Measurements from ENCODE around the gene HLA-DOA. TPM values are rescaled to one million over a fixed set of nuclear protein-coding genes. Genes with fewer than 3 reads are reported as not detected.

The HLA-DOA gene
- total RNA-seq, 4 donors from 2014 or later, result 2.0 to 85.9 (median 20.3) TPM

DNA sequence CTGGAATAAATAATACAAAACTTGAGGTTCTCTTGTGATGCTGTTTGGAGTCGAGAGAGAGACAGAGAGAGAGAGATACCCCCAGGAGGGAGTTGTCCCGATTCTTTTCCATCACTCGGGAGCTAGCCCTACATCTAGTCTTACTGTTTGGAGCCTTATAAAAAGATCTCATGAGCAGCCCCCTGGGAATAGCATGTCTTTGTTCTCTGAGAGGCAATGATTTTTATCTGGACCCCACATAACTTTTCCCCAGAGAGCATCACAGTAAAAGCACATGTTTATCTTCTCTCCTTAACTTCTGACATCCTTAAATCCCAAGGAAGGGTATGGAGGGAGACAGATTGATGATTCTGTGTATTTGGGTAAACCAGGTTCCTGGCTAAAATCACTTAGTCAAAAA is 20.9 kb upstream of the HLA-DOA start:
- no peak for TF ChIP-seq POLR2A (IDR thresholded peaks at IDR 0.05)
- TF ChIP-seq, protein P1, sequence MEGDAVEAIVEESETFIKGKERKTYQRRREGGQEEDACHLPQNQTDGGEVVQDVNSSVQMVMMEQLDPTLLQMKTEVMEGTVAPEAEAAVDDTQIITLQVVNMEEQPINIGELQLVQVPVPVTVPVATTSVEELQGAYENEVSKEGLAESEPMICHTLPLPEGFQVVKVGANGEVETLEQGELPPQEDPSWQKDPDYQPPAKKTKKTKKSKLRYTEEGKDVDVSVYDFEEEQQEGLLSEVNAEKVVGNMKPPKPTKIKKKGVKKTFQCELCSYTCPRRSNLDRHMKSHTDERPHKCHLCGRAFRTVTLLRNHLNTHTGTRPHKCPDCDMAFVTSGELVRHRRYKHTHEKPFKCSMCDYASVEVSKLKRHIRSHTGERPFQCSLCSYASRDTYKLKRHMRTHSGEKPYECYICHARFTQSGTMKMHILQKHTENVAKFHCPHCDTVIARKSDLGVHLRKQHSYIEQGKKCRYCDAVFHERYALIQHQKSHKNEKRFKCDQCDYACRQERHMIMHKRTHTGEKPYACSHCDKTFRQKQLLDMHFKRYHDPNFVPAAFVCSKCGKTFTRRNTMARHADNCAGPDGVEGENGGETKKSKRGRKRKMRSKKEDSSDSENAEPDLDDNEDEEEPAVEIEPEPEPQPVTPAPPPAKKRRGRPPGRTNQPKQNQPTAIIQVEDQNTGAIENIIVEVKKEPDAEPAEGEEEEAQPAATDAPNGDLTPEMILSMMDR (IDR thresholded peaks at IDR 0.05), result no peak
- Histone ChIP-seq H3K4me3 (replicated peaks in 1 of 3) (no peak overlapping the region), H3K9me3 (no peaks in the 10 kb centered on the region), H3K27me3 (no peaks in the 10 kb centered on the region), H3K4me1 (no peaks in the 10 kb centered on the region), H3K36me3 (no peaks in the 10 kb centered on the region), H3K27ac (peak overlapping the region in 2 of 3 donors; percentile 37 to 45)
- 56 to 59% methylated on average over 3 of the region's 3 CpGs for WGBS, 2 donors
- no peak for DNase-seq
- intact Hi-C loops (cut with DNase I), result no loop called here

DNA sequence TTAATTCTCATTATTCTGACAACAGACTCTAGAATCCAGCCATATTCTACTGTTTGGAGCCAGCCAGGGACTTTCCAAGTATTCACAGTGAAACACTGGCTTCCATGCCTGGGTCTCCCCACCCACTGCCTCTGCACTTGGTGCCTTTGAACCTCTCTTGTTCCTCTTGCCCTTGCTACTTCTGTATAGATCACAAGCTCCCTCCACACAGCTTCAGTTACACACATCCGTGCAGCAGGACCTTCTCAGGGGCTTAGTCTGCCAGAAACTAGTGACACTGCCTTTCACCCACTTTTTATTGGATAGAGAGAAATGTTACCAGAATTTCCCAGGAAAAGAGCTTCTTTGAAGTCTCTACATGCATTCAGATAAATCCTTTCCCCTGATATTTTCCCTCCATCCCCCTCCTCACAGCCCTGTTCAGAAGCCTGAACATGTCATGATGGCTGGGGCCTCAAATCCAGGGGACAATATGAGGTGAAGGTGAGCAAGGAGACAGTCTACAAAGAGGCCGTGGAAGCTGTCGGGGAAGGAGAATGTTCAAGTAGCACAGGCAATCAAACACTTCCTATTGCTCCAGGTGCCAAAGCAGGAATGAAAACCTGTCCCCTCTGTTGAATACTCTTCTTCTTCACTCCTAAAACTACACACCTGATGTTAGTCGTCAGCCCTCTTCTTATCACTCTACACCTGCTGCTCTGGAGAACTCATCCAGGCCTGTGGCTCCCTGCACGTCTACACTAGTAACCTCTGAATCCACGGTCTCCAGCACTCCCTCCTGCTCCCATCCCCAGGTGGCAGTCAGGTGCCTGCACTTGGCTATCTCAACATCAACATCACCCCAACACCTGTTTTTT is 20.2 kb upstream of the HLA-DOA start:
- Histone ChIP-seq H3K27ac (peak overlapping the region; percentile 22 to 45 (median 38)), H3K4me1 (no peaks in the 10 kb centered on the region), H3K4me3 (replicated peaks in 1 of 3) (no peak overlapping the region), H3K27me3 (no peaks in the 10 kb centered on the region), H3K9me3 (no peaks in the 10 kb centered on the region), H3K36me3 (no peaks in the 10 kb centered on the region)
- DNase-seq, result peak; percentile 23 to 39
- 51 to 54% methylated on average over 6 of the region's 6 CpGs for WGBS, 2 donors
- intact Hi-C loops (cut with DNase I), result no loop called here
- no peak for TF ChIP-seq POLR2A (IDR thresholded peaks at IDR 0.05)
- TF ChIP-seq, protein P1 (IDR thresholded peaks at IDR 0.05), result no peak

DNA sequence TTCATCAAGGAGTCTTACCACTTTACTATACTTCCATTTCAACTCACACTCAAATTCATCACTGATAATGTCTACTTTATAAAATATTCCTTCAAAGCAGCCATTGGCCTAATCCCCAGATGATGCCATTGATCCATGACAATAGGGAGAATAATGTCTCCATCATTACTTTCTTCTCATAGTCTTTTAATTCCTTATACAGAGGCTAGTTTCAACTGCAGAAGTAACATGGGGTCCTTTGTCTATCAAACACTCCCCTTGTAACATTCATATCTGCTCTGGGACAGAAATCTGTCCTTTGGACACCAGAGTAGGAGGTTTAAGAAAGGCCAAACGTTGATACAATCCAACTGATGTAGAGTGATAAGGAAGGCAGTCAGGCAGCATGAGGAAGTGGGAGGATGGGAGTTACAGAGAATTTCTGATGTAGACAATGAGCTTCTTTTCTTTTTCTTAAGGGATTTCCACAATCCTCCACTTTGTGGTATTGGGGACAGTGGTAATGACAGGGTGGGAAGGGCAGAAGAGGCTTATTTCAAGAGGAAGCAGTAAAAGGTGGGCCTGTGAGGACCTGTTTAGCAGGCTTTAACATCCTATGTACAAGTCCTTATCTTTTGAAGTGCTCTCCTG is 18.9 kb upstream of the HLA-DOA start:
- Histone ChIP-seq H3K27me3 (no peaks in the 10 kb centered on the region), H3K4me3 (replicated peaks in 1 of 3) (no peak overlapping the region), H3K27ac (peak overlapping the region in 1 of 3 donors; percentile 45), H3K4me1 (no peaks in the 10 kb centered on the region), H3K9me3 (no peaks in the 10 kb centered on the region), H3K36me3 (no peaks in the 10 kb centered on the region)
- intact Hi-C loops (cut with DNase I), result no loop called here
- DNase-seq, result no peak
- WGBS, 2 donors, result 20 to 25% methylated on average over 1 of the region's 1 CpG
- TF ChIP-seq, protein P1 (IDR thresholded peaks at IDR 0.05), result no peak
- TF ChIP-seq POLR2A (IDR thresholded peaks at IDR 0.05), result no peak

DNA sequence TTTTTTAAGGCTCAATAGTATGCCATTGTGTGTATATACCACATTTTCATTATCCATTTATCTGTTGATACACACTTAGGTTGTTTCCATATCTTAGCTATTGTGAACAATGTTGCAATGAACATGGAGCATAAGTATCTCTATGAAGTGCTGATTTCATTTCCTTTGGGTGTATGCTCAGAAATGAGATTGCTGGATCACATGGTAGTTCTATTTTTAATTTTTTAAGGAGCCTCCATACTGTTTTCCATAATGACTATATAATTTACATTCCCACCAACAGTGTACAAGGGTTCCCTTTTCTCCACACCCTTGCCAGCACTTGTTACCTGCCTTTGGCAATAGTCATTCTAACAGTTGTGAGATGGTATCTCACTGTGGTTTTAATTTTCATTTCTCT is 15.1 kb upstream of the HLA-DOA start:
- H3K4me3 ChIP-seq (replicated peaks in 1 of 3), result no peak overlapping the region
- H3K27me3 ChIP-seq, result no peaks in the 10 kb centered on the region
- TF ChIP-seq, protein P1 (IDR thresholded peaks at IDR 0.05), result no peak
- no peak for TF ChIP-seq POLR2A (IDR thresholded peaks at IDR 0.05)
- DNase-seq, result no peak
- H3K36me3 ChIP-seq, result no peaks in the 10 kb centered on the region
- peaks cover 1 to 5% of the 10 kb centered on the region in 2 donors for H3K4me1 ChIP-seq
- H3K9me3 ChIP-seq, result no peaks in the 10 kb centered on the region
- H3K27ac ChIP-seq, result no peak overlapping the region
- intact Hi-C loops (cut with DNase I), result no loop called here

DNA sequence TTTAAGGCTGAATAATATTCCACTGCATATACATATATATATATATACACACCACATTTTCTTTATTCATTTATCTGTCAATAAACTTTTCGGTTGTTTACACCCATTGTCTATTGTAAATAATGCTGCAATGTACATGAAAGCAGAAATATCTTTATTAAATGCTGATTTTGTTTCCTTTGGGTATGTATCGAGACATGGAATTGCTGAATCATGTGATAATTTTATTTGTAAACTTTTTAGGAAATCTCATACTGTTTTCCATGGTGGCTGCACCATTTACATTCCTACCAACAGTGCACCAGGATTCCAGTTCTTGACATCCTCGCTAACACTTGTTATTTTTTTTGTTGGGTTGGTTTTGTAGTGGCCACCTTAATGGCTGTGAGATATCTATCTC is 14.1 kb upstream of the HLA-DOA start:
- intact Hi-C loops (cut with DNase I), result no loop called here
- Histone ChIP-seq H3K9me3 (no peaks in the 10 kb centered on the region), H3K27ac (no peak overlapping the region), H3K4me1 (peaks cover 5 to 10% of the 10 kb centered on the region in 2 donors), H3K27me3 (no peaks in the 10 kb centered on the region), H3K36me3 (no peaks in the 10 kb centered on the region), H3K4me3 (replicated peaks in 1 of 3) (no peak overlapping the region)
- no peak for DNase-seq
- WGBS, 2 donors, result 65 to 88% methylated on average over 3 of the region's 3 CpGs
- TF ChIP-seq, protein P1 (IDR thresholded peaks at IDR 0.05), result no peak
- no peak for TF ChIP-seq POLR2A (IDR thresholded peaks at IDR 0.05)

Data from thyroid gland (tissue), 4 donors.